GM19455 (cell line): ENCODE data around the gene EDIL3.
A peak's percentile ranks its signal among the peaks of the same experiment; 100 is the strongest.

Experiments used
- ATAC-seq: cut with Tn5 transposase; IDR thresholded peaks from one replicate; pipeline ENCODE4 v1.9.1; 2021; ENCODE audit not compliant: unreplicated experiment

EDIL3 gene

GRCh38 chr5:83972909-83973308, 411.8 kb downstream of the EDIL3 start:
- no peak for ATAC-seq

- no peak for ATAC-seq
Measured at GRCh38 chr5:83972236-83972635, 412.4 kb downstream of the EDIL3 start.

- no peak for ATAC-seq
Measured at GRCh38 chr5:83967417-83967816, 417.3 kb downstream of the EDIL3 start.

- ATAC-seq = no peak
Measured at GRCh38 chr5:83965441-83965840, 419.2 kb downstream of the EDIL3 start.

- no peak for ATAC-seq
Measured at GRCh38 chr5:83964271-83964670, 420.4 kb downstream of the EDIL3 start.

- no peak for ATAC-seq
Measured at GRCh38 chr5:83957188-83957587, 427.5 kb downstream of the EDIL3 start.

- ATAC-seq = no peak
Measured at GRCh38 chr5:83956386-83956785, 428.3 kb downstream of the EDIL3 start.

GRCh38 chr5:83955916-83956315, 428.8 kb downstream of the EDIL3 start:
- ATAC-seq = no peak

GRCh38 chr5:83947763-83948162, 436.9 kb downstream of the EDIL3 start:
- no peak for ATAC-seq

- ATAC-seq = no peak
Measured at GRCh38 chr5:83946516-83946915, 438.2 kb downstream of the EDIL3 start.

GRCh38 chr5:83942155-83942554, 442.5 kb downstream of the EDIL3 start:
- ATAC-seq = no peak

- no peak for ATAC-seq
Measured at GRCh38 chr5:83937837-83938236, 446.8 kb downstream of the EDIL3 start.

GRCh38 chr5:83931969-83932368, 452.7 kb downstream of the EDIL3 start:
- ATAC-seq = no peak

- peak; percentile 72 for ATAC-seq
Measured at GRCh38 chr5:83927140-83927733, 457.4 kb downstream of the EDIL3 start.

- no peak for ATAC-seq
Measured at GRCh38 chr5:83925955-83926337, 458.7 kb downstream of the EDIL3 start.

- ATAC-seq = no peak
Measured at GRCh38 chr5:83925321-83925954, 459.2 kb downstream of the EDIL3 start.

GRCh38 chr5:83924891-83925290, 459.8 kb downstream of the EDIL3 start:
- ATAC-seq = no peak

GRCh38 chr5:83924171-83924570, 460.5 kb downstream of the EDIL3 start:
- ATAC-seq = no peak

- ATAC-seq = no peak
Measured at GRCh38 chr5:83922699-83923098, 462.0 kb downstream of the EDIL3 start.

GRCh38 chr5:83921666-83922193, 462.9 kb downstream of the EDIL3 start:
- ATAC-seq = no peak

- no peak for ATAC-seq
Measured at GRCh38 chr5:83919071-83920041, 465.3 kb downstream of the EDIL3 start.
